PFSK-1 (cell line): ENCODE results near the gene HOXB1.

ENCODE experiments used
- POLR2AphosphoS5 ChIP-seq: IDR thresholded peaks from 2 replicates; pipeline ENCODE4 v1.6.1; 2012; ENCODE audit warnings: low read depth, mild to moderate bottlenecking, control low read depth, low read length, moderate library complexity
- SIN3A ChIP-seq: IDR thresholded peaks from 2 replicates; pipeline ENCODE4 v1.6.1; 2012; ENCODE audit warnings: mild to moderate bottlenecking, low read length, moderate library complexity, borderline replicate concordance; ENCODE audit not compliant: insufficient read depth
- TAF1 ChIP-seq: IDR thresholded peaks from 2 replicates; pipeline ENCODE4 v1.6.1; 2012; ENCODE audit warnings: low read length, control low read depth, borderline replicate concordance; ENCODE audit not compliant: insufficient read depth
- TF ChIP-seq, protein P1 (sequence below), 2 experiments: IDR thresholded peaks; 2 replicates each; pipeline versions ENCODE4 v1.6.1 to v1.8.0; 2011 to 2012; ENCODE audit warnings: low read depth in 2 of 2, low read length in 2 of 2, control low read depth in 1 of 2, inconsistent platforms in 1 of 2, mild to moderate bottlenecking in 1 of 2, moderate library complexity in 1 of 2; ENCODE audit not compliant: insufficient read depth in 1 of 2

DNA sequence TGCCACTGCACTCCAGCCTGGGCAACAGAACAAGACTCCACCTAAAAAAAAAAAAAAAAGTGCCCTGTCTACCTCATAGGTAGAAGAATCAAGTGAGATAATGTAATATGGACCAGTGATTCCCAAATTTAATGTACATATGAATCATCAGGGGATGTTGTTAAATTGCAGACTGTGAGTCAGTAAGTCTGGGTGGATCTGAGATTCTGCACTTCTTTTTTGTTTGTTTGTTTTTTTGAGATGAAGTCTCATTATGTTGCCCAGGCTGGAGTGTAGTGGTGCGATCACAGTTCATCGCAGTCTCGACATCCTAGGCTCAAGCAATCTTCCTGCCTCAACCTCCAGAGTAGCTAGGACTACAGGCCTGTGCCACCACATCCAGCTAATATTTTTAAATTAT is 31.6 kb downstream of the HOXB1 start:
- TF ChIP-seq POLR2AphosphoS5: no peak
- TF ChIP-seq SIN3A: no peak
- TF ChIP-seq, protein P1, sequence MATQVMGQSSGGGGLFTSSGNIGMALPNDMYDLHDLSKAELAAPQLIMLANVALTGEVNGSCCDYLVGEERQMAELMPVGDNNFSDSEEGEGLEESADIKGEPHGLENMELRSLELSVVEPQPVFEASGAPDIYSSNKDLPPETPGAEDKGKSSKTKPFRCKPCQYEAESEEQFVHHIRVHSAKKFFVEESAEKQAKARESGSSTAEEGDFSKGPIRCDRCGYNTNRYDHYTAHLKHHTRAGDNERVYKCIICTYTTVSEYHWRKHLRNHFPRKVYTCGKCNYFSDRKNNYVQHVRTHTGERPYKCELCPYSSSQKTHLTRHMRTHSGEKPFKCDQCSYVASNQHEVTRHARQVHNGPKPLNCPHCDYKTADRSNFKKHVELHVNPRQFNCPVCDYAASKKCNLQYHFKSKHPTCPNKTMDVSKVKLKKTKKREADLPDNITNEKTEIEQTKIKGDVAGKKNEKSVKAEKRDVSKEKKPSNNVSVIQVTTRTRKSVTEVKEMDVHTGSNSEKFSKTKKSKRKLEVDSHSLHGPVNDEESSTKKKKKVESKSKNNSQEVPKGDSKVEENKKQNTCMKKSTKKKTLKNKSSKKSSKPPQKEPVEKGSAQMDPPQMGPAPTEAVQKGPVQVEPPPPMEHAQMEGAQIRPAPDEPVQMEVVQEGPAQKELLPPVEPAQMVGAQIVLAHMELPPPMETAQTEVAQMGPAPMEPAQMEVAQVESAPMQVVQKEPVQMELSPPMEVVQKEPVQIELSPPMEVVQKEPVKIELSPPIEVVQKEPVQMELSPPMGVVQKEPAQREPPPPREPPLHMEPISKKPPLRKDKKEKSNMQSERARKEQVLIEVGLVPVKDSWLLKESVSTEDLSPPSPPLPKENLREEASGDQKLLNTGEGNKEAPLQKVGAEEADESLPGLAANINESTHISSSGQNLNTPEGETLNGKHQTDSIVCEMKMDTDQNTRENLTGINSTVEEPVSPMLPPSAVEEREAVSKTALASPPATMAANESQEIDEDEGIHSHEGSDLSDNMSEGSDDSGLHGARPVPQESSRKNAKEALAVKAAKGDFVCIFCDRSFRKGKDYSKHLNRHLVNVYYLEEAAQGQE (IDR thresholded peaks at IDR 0.05; ENCODE audit: insufficient read depth in 1 of 2, low read depth in 2 of 2, low read length in 2 of 2): no peak
- TF ChIP-seq TAF1: no peak
